Measurements from ENCODE around the gene ENO3.

The ENO3 gene

GRCh38 chr17:4938069-4938491 lies 12.8 kb upstream of the ENO3 start:
- no peak for DNase-seq

- DNase-seq, result no peak
These were observed 12.0 kb upstream of the ENO3 start for GRCh38 chr17:4938688-4939545.

- no peak for DNase-seq
These were observed 11.4 kb upstream of the ENO3 start for GRCh38 chr17:4939546-4939795.

DNA sequence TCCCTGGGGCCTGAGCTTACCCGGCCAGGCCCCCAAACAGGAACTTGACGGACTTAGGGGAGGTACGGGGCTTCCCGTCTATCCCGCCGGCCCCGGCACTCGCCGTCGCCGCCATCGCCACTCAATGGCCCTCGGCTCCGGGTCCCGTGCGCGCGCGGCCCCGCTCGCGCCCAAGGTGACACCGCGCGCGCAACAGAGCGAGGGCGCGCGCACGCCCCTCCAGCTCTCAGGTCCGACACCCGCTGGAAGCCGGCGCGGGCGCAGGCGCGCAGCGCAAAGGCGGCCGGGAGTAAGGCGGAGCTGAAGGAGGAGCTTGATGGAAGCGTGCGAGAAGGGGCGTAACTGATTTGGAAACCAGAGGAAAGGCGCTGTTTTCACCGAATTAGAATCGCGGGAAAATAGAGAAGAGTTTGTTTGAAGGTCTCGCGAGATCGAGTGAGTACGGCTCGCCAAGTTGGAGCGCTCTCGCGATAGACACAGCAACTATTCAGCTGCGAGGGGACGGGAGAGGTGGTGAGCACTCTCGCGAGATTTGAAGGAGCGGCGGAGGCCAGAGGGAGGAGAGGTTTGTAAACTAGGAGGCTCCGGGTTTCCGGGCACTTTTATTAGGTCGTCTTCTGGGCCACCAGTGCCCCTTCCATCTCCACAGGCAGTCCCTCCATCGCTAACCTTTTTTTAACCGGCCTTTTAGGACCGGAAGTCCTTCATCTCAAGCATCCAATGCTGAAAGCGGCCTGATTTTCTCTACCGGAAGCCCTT lies 10.9 kb upstream of the ENO3 start, which contains the start of the genes RNF167 and SLC25A11:
TSS of gene RNF167 (plus strand) at position 473 of the 759 bp plus-strand sequence. CDS start 642 bp downstream, outside the sequence.
TSS of gene SLC25A11 (minus strand) at position 251 of the 759 bp plus-strand sequence. CDS start at position 115, 136 bp downstream.
- DNase-seq, result peak; percentile 92

GRCh38 chr17:4940555-4941318 lies 10.2 kb upstream of the ENO3 start:
- peak; percentile 32 for DNase-seq

GRCh38 chr17:4941319-4941610 lies 9.7 kb upstream of the ENO3 start:
- DNase-seq, result no peak

DNA sequence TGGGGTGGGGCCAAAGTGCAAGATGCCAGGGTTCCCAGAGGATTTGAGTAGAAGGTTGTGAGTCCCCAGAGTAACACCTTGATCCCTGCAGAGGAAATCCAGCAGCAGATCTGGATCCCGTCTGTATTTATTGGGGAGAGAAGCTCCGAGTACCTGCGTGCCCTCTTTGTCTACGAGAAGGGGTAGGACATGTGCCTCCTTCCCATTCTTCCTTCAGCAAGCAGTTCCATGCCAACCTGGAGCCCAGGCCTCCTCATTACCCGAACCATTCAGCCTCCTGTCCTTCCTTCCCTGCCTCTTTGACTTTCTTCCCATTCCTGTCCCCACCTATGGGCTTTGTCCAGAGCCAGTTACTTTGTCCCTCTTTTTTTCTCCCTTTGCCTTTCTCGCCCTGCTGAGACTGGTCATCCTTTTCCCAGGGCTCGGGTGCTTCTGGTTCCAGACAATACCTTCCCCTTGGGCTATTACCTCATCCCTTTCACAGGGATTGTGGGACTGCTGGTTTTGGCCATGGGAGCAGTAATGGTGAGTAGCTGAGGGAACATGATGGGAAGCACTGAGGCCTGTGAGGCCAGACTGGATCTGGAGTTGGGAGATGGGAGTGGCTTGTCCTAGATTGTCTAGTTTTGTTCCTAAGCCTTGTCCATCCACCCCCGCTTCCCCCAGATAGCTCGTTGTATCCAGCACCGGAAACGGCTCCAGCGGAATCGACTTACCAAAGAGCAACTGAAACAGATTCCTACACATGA lies 8.0 kb upstream of the ENO3 start:
- DNase-seq, result no peak

DNA sequence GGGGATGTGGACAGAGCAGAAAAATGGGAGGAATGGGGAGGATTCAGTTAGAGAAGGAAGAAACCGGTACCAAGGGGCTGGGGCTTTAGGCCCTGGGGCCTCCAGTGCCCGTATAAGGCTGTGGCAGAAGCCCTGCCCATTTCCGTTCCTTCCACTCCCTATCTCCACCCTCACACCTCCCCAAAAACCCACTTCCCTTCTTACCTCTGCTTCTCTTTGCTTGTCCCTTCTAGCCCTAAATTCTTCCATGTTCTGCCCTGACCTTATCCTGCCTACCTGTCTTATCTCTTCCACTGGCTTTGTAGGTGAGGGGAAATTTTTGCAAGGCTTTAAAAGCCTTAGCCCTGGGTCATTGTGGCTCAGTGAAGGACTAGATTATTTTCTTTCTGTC lies 6.8 kb upstream of the ENO3 start:
- DNase-seq, result no peak

GRCh38 chr17:4944554-4945175 lies 6.3 kb upstream of the ENO3 start:
- DNase-seq, result peak; percentile 39

GRCh38 chr17:4945176-4945943 lies 5.6 kb upstream of the ENO3 start:
- peak; percentile 83 for DNase-seq

DNA sequence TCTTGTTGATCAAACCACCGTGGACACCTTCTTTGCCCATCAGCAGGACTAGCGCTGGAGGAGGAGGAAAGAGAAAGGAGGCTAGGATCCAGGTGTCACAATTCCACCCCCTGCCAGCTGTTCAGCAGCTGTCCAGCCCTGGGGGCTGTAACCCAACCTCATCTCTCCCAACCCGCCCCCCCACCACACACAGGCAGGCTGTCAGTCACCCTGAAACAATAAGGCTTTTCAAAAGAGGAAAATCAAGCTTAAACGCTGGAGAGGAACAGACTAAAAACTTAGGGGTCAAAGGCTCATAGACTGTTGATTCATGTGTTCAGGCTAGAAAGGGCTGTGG lies 5.0 kb upstream of the ENO3 start:
- no peak for DNase-seq

DNA sequence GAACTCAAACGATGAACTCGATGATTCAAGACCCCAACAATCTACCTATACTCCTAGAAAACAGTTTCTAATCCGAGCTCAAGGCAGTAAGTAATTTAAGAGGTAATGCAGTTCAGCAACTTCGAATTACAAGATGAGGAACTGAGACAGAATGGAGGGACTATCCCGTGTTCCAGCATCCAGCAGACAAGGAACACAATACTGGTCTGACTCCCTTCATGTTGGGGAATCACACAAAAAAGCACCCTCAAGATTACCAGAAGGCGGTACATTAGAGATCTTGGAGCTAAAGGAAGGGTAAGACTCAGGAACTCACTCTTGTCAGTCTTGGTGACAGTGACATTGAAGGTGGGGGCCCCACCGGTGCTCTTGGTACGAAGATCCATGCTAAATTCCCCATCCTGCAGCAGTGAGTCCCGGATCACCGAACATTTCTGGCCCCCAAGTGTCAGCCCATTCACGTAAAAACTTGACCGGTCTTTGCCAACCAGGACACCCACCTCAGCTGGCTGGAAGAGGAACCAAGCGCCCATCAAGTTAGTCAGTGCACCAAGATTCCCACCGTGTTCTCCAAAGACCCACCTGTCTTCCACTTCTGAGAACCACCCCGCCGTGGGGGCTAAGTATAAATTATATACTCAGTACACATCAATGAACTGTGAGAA lies 4.5 kb upstream of the ENO3 start:
- DNase-seq, result no peak

DNA sequence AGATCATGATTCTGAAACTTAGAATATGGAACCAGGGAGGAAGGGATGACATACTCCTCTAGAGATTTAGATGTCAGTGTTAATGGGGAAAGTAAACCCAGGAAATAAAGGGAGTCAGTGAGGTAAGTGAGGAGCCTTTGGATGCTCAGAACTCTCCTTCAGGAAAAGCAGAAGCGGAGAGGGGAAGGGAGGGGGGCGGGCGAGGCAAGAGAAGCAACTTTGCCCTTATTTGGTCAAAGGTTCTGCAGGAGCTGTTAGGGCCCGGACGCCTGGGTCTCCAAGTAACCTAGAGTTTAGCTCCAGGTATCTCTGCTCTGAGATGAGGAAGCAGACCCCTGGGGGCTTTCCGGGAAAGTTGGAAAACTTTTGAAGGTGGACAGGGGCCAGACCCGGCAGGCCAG lies 3.9 kb upstream of the ENO3 start:
- no peak for DNase-seq

- DNase-seq, result peak; percentile 71
These were observed 3.3 kb upstream of the ENO3 start for GRCh38 chr17:4947411-4948165.

- peak; percentile 91 for DNase-seq
These were observed 2.6 kb upstream of the ENO3 start, which contains the start of gene PFN1 for GRCh38 chr17:4948166-4948930. TSS of gene PFN1 (minus strand) at chr17:4948530. CDS start at chr17:4948394, 136 bp downstream.

DNA sequence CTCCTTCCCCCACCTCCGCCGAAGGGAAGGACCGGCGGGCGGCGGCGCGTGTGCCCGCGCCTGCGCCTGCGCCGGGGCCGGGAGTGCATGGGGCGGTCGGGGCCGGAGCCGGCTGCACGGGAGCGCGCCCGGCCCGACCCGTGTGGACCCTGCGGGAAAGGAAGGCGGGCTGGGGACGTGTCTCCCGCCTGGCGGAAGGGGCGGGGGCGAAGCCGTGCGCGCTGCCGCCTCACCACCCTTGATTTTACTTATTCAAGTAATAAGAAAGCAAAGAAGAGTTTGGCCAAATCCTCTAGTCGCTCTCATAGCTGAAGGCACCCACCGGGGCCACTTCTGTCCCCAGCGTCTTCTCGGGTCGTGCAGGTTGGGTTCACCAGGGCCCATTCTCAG lies 2.0 kb upstream of the ENO3 start:
- DNase-seq, result peak; percentile 75

GRCh38 chr17:4949321-4950074 lies 1.4 kb upstream of the ENO3 start:
- peak; percentile 73 for DNase-seq

DNA sequence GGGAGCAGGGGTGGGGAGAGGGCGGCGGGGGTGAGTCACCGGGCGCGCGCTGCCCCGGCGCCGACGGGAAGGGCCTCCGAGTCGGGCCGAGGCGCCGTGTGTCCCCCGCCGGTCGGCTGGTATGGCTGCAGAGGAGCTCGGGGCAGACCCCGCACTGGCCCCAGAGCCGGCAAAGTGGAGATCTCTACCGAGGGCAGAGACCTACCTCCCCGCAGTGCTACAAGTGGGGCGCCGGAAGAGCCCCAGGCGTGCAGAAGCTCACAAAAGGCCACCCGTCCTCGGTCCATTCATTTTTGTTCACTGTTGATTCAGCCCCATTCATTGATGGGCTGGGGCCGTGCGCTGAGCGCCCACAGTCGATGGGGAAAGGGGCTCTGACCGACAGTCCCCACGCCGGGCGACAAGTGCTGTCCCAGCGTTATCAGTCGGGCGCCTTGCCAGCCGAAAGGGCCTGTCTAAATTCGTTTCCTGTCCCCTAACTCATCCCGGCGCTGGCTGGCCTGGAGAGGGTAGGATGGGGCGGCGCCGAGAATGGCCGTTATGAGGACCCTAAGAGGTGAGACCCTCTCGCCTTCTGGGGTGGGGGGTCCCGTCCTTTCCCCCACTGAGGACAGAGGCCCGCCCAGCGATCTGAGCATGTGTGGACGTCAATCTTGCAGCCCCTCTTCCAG lies 709 bp upstream of the ENO3 start:
- DNase-seq, result peak; percentile 43
